ENCODE data around the gene EFCAB9. TPM values are rescaled to one million over a fixed set of nuclear protein-coding genes. Genes with fewer than 3 reads are reported as not detected.
"Not testable (repeated sequence)": the region's sequence is repeated elsewhere in the genome, so short reads cannot be mapped to it uniquely, and the experiment has no call there.

Gene EFCAB9
- not detected for polyA plus RNA-seq (ENCODE audit: insufficient read length in 4 of 4)

DNA sequence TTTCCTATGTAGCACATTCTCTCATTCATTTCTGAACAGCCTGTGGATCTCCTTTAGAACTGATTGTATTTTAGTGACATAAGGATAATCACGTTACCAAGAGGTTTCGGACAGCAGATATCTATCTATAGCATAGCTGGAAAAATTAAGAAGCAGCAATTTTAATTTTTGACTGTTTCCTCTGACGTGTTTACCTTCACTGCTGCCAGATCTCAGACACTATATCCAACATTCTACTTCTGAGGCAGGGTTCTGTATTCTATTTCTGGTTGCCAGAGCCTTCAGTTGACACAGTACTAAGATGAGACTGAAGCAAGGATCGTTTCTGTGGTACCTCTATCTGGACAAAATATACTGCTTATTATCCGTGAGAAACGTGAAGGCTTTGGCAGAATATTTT is at the start of gene EFCAB9:
EFCAB9 (plus strand) TSS at position 301 of the 400 bp plus-strand sequence; CDS start at position 302, 1 bp downstream.
- no peak for DNase-seq (ENCODE audit: low read depth in 4 of 4, low spot score in 3 of 4)

DNA sequence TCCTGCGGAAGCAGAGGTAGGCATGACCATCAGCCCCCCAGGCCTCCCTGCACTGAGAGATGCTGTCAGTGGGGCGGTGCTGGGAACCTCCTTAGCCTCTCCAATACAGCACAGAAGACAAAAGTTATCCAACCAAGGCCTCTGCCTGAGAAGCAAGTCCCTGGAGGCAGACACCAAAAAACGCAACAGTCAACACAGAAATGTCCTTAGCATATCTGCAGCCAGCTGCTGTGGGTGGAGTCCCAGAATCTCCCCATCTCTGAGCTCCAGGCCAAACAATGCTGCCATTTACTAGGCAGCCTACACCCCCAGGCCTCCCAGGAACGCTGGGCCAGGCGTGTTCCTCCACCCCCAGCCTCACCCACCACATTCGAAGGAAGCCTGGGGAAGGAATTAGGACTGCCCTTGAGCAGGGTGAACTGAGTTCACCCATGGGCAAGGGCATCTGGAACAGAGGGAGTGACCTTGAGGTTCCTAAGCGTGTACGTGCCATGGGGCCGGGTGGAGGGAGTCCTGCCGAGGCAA is 49.6 kb upstream of the EFCAB9 start:
- no peak for DNase-seq (ENCODE audit: low read depth in 4 of 4, low spot score in 3 of 4)

GRCh38 chr5:172144931-172145869 is 48.8 kb upstream of the EFCAB9 start:
- DNase-seq (ENCODE audit: low read depth in 4 of 4, low spot score in 3 of 4), result no peak

DNA sequence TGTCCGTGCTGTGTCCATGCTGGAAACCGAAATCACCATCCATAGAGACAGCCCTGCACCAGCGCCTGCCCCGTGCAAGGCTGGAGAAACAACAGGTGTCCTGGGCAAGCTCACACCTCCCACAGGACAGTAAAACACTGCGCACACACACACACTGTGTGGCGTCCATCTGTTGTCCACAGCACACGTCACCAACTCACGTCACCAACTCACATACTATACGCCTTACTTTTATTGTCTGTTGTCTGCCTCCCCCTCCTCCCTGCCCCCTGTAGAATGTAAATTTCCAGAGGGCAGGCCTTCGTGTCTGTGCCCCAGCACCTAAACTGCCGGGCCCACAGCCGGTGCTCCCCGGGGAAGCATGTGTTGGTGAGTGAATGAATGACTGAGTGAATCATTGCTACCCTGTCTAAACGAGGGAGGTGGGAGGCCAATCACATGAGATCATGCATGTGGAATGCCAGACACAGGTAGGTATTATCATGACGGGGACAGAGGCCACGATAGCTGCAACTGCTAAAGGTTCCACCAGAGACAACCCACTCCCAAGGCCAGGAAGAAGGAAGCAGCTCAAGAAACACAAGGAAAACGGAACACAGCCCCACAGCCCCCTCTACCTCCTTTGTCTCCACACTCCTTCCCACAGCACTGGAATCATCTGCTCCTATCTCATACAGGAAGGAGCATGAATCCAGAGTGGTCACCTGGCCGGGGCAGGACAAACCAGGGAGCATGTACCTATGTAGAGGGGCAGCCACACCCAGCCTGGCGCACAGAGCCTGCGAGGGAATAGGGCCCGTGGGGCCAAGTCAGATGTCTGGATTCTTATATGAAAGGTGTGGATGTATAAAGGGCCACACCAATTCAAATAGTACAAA is 47.9 kb upstream of the EFCAB9 start:
- no peak for DNase-seq (ENCODE audit: low read depth in 4 of 4, low spot score in 3 of 4)

DNA sequence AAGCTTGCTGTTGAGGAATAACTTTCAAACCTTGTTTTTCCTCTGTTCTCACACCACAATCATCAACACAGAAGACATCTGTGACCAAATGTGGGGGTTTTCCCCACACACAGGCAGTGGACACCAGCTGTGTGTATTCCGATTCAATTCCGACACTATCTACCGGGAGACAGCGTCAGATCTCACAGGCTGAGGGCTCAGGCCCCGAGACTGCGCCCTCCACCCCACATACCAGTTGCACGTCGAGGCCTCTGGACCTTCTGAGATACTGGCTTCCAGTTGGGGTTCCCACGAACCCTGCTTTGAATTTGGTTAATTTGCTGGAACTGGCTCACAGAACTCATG is 47.3 kb upstream of the EFCAB9 start:
- DNase-seq (ENCODE audit: low read depth in 4 of 4, low spot score in 3 of 4), result no peak

DNA sequence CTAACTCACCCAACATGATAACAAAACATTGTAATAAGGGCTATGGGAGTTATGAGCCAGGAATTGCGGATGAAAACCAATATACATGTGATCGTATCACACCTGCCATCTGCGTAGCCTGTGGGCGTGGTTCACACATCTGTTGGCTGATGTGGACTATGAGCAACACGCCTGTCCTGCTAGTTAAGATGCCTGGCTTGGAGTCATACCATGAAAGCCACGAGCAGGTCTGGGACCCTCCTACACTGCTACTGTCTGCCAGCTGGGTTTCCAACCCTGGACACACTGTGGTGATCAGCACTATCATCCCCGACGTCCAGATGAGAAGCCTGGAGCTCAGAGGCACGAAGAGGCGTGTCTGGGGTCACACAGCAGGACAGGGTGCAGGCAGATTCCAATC is 46.1 kb upstream of the EFCAB9 start:
- no peak for DNase-seq (ENCODE audit: low read depth in 4 of 4, low spot score in 3 of 4)

GRCh38 chr5:172148381-172148780 is 45.6 kb upstream of the EFCAB9 start:
- DNase-seq (ENCODE audit: low read depth in 4 of 4, low spot score in 3 of 4), result no peak

DNA sequence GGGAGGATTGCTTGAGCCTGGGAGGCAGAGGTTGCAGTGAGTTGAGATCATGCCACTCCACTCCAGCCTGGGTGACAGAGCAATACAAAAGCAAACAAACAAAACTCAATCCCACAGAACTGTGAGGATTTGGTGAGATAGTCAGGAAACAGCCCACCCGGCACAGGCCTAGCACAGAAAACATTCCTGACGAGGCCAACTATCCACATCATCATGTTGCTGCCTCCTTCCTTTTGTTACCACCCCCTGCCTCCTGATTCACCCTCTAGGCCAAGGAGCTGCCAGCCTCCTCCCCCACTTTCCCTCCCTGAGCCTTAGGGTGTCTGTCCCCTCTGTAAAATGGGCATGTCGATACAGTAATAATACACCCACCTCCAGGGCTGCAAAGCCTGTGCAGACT is 44.9 kb upstream of the EFCAB9 start:
- no peak for DNase-seq (ENCODE audit: low read depth in 4 of 4, low spot score in 3 of 4)

GRCh38 chr5:172149481-172149880 is 44.5 kb upstream of the EFCAB9 start:
- not testable (repeated sequence) for DNase-seq (ENCODE audit: low read depth in 4 of 4, low spot score in 3 of 4)

DNA sequence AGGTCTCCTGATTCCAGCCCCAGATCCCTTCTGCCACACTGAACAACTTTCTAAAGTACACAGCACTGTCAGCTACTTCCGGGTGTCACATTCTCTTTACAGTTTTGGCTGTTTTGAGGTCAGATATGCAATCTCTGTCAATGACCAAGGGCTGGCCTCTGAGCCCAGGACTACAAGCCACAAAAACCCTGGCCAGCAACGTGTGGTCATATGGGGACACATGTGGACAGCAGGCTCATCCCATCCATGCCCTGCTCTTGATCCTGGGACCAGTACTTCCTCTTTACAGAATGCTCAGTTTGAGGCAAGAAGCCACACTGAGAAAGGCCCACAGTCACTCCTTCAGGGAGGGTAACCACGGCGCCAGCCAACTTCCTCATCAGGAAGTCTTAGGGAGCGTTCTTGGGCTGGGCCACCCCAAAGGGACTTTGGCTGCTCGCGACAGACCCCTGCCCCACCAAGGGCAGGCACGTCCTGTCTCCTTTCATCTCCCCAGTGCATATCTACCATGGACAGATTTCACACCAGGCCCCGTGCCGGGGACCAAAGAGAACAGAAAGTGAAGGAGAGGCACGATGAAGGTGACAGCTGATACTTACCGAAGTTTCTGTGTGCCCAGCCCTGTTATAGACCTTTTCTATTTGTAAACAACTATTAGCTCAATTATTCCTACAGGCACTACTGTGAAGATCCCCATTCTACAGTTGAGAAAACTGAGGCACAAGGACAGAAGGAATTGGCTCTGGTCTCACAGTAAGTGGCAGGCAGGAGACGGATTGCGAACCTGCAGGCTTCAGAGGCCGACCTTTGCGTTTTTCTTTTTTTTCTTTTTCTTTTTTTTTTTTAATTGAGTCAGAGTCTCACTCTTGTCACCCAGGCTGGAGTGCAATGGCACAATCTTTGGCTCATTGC is 43.2 kb upstream of the EFCAB9 start:
- DNase-seq (ENCODE audit: low read depth in 4 of 4, low spot score in 3 of 4), result no peak

- DNase-seq (ENCODE audit: low read depth in 4 of 4, low spot score in 3 of 4), result no peak
These were observed 42.2 kb upstream of the EFCAB9 start for GRCh38 chr5:172151661-172152210.

DNA sequence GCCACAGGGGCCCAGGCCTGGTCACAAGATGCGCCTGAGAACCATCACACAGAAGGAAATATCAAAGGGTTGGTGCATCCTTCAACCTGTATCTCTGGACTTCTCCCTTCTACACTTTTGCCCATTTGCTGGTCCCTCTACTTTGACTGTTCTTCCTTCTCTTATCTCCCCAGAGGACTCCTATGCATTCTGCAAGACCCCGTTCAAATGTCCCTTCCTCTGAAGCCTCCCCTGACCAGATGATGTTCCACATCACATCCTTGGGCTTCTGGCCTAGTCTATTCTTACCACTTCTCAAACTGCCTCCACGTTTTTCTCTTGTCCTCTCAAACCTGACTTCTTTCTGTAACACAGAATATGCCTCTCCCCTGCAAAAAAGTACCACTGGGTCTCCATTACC is 40.3 kb upstream of the EFCAB9 start:
- DNase-seq (ENCODE audit: low read depth in 4 of 4, low spot score in 3 of 4), result no peak

DNA sequence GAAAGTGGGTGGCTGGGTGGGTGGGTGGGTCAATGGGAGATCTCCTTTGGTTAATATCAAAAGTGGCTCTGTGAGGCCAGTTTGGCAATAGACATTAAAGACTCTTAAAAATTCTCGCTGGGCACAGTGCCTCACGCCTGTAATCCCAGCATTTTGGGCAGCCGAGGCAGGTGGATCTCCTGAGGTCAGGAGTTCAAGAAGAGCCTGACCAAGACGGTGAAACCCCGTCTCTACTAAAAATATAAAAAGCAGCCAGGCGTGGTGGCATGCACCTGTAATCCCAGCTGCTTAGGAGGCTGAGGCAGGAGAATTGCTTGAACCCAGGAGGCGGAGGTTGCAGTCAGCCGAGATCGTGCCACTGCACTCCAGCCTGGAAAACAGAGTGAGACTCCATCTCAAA is 38.9 kb upstream of the EFCAB9 start:
- DNase-seq (ENCODE audit: low read depth in 4 of 4, low spot score in 3 of 4), result not testable (repeated sequence)

DNA sequence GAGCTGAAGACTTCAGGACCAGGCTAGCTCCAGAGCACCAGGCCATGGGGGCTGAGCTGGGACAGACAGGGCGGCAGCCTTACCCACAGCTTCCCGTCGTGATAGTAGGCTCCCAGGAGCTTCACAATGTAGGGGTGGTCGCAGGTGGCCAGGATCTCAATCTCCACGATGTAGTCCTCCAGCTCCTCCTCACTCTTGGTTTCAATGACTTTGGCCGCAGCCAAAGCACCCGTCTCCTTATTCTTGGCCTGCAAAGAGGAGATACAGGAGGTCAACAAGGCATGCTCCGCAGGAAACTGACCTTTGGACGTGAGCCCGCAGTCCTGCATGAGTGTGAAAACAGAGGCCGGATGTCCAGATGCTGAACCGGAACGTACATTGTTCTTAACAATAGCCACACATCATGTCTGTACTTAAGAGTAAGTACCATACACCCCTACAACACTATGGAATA is 37.4 kb upstream of the EFCAB9 start:
- no peak for DNase-seq (ENCODE audit: low read depth in 4 of 4, low spot score in 3 of 4)

GRCh38 chr5:172159016-172159415 is 35.0 kb upstream of the EFCAB9 start:
- no peak for DNase-seq (ENCODE audit: low read depth in 4 of 4, low spot score in 3 of 4)

DNA sequence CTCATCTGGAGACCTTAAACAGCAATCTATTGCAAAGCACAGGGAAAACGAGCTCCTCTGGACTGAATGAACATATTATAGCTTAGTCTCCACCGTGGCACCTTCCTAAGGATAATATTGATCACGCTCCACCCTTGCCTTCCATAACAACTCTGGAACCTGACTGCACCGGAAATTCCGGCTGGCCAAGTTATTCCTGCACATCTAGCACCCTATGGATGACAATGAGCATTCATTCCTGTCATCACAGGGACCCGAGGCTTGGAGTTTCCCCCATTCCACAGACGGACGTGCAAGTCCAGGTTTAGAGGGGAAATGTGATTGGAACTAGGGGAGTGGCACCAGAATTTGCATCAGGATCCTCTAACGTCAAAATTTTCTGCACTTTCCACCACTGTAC is 33.5 kb upstream of the EFCAB9 start:
- no peak for DNase-seq (ENCODE audit: low read depth in 4 of 4, low spot score in 3 of 4)

DNA sequence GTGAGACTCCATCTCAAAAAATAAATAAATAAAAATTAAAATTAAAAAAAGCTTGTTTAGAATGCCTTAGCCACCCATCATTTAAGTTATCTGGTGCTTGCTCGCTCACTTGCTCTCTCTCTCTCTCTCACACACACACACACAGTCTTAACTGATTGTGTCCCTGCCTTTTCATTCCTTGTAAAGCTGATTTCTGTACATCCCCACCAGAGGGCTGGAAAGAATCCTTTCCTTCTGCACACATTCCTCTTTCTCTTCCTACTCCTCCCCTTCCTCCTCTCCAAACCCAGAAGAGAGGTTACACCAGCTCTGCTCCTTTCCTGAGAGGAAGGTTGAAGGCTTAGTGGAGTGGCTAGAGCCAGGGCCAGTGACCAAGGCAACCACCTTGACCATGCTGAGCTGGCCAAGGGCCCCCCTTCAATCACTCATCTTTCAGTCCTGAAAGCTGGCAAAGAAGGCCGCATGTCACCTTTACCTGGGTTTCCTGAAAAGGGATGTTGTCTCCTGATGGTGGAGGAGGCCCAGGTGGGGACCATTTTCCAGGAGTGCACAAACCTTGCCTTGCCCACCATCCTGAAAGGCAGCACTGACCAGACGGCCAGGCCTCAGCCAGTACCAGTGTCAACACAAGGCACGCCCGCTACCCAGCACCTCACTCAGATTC is 31.5 kb upstream of the EFCAB9 start:
- no peak for DNase-seq (ENCODE audit: low read depth in 4 of 4, low spot score in 3 of 4)

GRCh38 chr5:172162987-172163343 is 31.0 kb upstream of the EFCAB9 start:
- DNase-seq (ENCODE audit: low read depth in 4 of 4, low spot score in 3 of 4), result no peak

- no peak for DNase-seq (ENCODE audit: low read depth in 4 of 4, low spot score in 3 of 4)
These were observed 30.6 kb upstream of the EFCAB9 start for GRCh38 chr5:172163346-172163745.

All from left renal pelvis (tissue), 4 donors.